ENCODE results near the gene CERS1. TPM values are rescaled to one million over a fixed set of nuclear protein-coding genes. Genes with fewer than 3 reads are reported as not detected.

Gene CERS1
- total RNA-seq, 2 donors from 2014 or later: 0.21 TPM; not detected in 1

- H3K9me3 Mint-ChIP-seq: no peaks in the 10 kb centered on the region
- no peak for ATAC-seq
- no peak for DNase-seq (ENCODE audit: low spot score in 2 of 2)
- no peak overlapping the region for H3K27ac Mint-ChIP-seq
- H3K36me3 Mint-ChIP-seq: peaks cover 10 to 20% of the 10 kb centered on the region in 2 donors
Observed at GRCh38 chr19:18856385-18857126, 39.4 kb downstream of the CERS1 start.

GRCh38 chr19:18855647-18856384 lies 40.1 kb downstream of the CERS1 start:
- DNase-seq (ENCODE audit: low spot score in 2 of 2) (no peak), ATAC-seq (no peak)
- peak overlapping the region in 1 of 2 donors; percentile 44 for H3K27ac Mint-ChIP-seq
- no peaks in the 10 kb centered on the region for H3K9me3 Mint-ChIP-seq
- H3K36me3 Mint-ChIP-seq: peaks cover 9 to 13% of the 10 kb centered on the region in 2 donors

- Mint-ChIP-seq H3K27ac (peak overlapping the region in 1 of 2 donors; percentile 44), H3K36me3 (peaks cover 4 to 8% of the 10 kb centered on the region in 2 donors), H3K9me3 (no peaks in the 10 kb centered on the region)
- ATAC-seq: no peak
- DNase-seq (ENCODE audit: low spot score in 2 of 2): no peak
Observed at GRCh38 chr19:18854982-18855381, 41.0 kb downstream of the CERS1 start.

GRCh38 chr19:18853755-18854427 lies 42.1 kb downstream of the CERS1 start:
- ATAC-seq: no peak
- H3K27ac Mint-ChIP-seq: peak overlapping the region in 1 of 2 donors; percentile 84
- H3K36me3 Mint-ChIP-seq: peaks cover 4 to 8% of the 10 kb centered on the region in 2 donors
- H3K9me3 Mint-ChIP-seq: no peaks in the 10 kb centered on the region
- no peak for DNase-seq (ENCODE audit: low spot score in 2 of 2)

GRCh38 chr19:18852648-18853047 lies 43.3 kb downstream of the CERS1 start:
- H3K36me3 Mint-ChIP-seq: peaks cover 4% of the 10 kb centered on the region in 2 donors
- ATAC-seq (no peak), DNase-seq (ENCODE audit: low spot score in 2 of 2) (no peak)
- H3K9me3 Mint-ChIP-seq: no peaks in the 10 kb centered on the region
- H3K27ac Mint-ChIP-seq: no peak overlapping the region

- Mint-ChIP-seq H3K27ac (no peak overlapping the region), H3K9me3 (no peaks in the 10 kb centered on the region), H3K36me3 (peaks cover 0 to 4% of the 10 kb centered on the region in 2 donors)
- no peak for DNase-seq (ENCODE audit: low spot score in 2 of 2)
- ATAC-seq: no peak
Observed at GRCh38 chr19:18851673-18852325, 44.2 kb downstream of the CERS1 start.

GRCh38 chr19:18850471-18851375 lies 45.2 kb downstream of the CERS1 start:
- DNase-seq (ENCODE audit: low spot score in 2 of 2): no peak
- H3K27ac Mint-ChIP-seq: peak overlapping the region in 1 of 2 donors; percentile 59
- no peaks in the 10 kb centered on the region for H3K9me3 Mint-ChIP-seq
- no peak for ATAC-seq
- peaks cover 0 to 4% of the 10 kb centered on the region in 2 donors for H3K36me3 Mint-ChIP-seq

GRCh38 chr19:18849838-18850400 lies 46.0 kb downstream of the CERS1 start:
- ATAC-seq (peak in 1 of 2 donors; percentile 11), DNase-seq (ENCODE audit: low spot score in 2 of 2) (no peak)
- no peaks in the 10 kb centered on the region for H3K9me3 Mint-ChIP-seq
- no peaks in the 10 kb centered on the region for H3K36me3 Mint-ChIP-seq
- peak overlapping the region; percentile 36 to 59 for H3K27ac Mint-ChIP-seq

- DNase-seq (ENCODE audit: low spot score in 2 of 2) (no peak), ATAC-seq (peak in 1 of 2 donors; percentile 24)
- H3K9me3 Mint-ChIP-seq: no peaks in the 10 kb centered on the region
- H3K36me3 Mint-ChIP-seq: no peaks in the 10 kb centered on the region
- H3K27ac Mint-ChIP-seq: peak overlapping the region; percentile 59 to 95
Observed at GRCh38 chr19:18848878-18849661, 46.9 kb downstream of the CERS1 start.

GRCh38 chr19:18847549-18848463 lies 48.2 kb downstream of the CERS1 start:
- Mint-ChIP-seq H3K27ac (peak overlapping the region; percentile 1 to 84), H3K36me3 (no peaks in the 10 kb centered on the region), H3K9me3 (no peaks in the 10 kb centered on the region)
- ATAC-seq (no peak), DNase-seq (ENCODE audit: low spot score in 2 of 2) (no peak)

- peak overlapping the region in 1 of 2 donors; percentile 84 for H3K27ac Mint-ChIP-seq
- no peaks in the 10 kb centered on the region for H3K9me3 Mint-ChIP-seq
- ATAC-seq (peak; percentile 55 to 65), DNase-seq (ENCODE audit: low spot score in 2 of 2) (peak in 1 of 2 donors; percentile 70)
- H3K36me3 Mint-ChIP-seq: peaks cover 0 to 4% of the 10 kb centered on the region in 2 donors
Observed at GRCh38 chr19:18846862-18847548, 49.0 kb downstream of the CERS1 start.

GRCh38 chr19:18845961-18846360 lies 50.0 kb downstream of the CERS1 start:
- Mint-ChIP-seq H3K36me3 (peaks cover 0 to 5% of the 10 kb centered on the region in 2 donors), H3K9me3 (no peaks in the 10 kb centered on the region), H3K27ac (peak overlapping the region in 1 of 2 donors; percentile 45)
- DNase-seq (ENCODE audit: low spot score in 2 of 2): no peak
- ATAC-seq: no peak

- Mint-ChIP-seq H3K36me3 (peaks cover 0 to 5% of the 10 kb centered on the region in 2 donors), H3K9me3 (no peaks in the 10 kb centered on the region), H3K27ac (peak overlapping the region; percentile 73 to 90)
- ATAC-seq (no peak), DNase-seq (ENCODE audit: low spot score in 2 of 2) (no peak)
Observed at GRCh38 chr19:18844806-18845329, 51.1 kb downstream of the CERS1 start.

Data from activated naive CD4-positive, alpha-beta T cell treated with anti-CD3 and anti-CD28 coated beads, Interleukin-2, amount 50 U/mL, for 72 hours (primary cell).